Umbilical cord (tissue), 2 donors: ENCODE results near the gene SEC61A1. TPM values are rescaled to one million over a fixed set of nuclear protein-coding genes. Genes with fewer than 3 reads are reported as not detected.

Source experiments
- DNase-seq: peaks from one replicate; pipeline ENCODE4 v3.0.0-alpha.2; 2015; ENCODE audit warnings: low spot score
- total RNA-seq: library from RNA; depleted of rRNA; stranded (reverse); fragments of >200 nt; gene quantifications from one replicate; pipeline ENCODE4 v1.2.3, GENCODE V29; 2014; ENCODE audit warnings: low replicate concordance; ENCODE audit not compliant: insufficient read depth

Gene SEC61A1
- total RNA-seq = 147 TPM

DNA sequence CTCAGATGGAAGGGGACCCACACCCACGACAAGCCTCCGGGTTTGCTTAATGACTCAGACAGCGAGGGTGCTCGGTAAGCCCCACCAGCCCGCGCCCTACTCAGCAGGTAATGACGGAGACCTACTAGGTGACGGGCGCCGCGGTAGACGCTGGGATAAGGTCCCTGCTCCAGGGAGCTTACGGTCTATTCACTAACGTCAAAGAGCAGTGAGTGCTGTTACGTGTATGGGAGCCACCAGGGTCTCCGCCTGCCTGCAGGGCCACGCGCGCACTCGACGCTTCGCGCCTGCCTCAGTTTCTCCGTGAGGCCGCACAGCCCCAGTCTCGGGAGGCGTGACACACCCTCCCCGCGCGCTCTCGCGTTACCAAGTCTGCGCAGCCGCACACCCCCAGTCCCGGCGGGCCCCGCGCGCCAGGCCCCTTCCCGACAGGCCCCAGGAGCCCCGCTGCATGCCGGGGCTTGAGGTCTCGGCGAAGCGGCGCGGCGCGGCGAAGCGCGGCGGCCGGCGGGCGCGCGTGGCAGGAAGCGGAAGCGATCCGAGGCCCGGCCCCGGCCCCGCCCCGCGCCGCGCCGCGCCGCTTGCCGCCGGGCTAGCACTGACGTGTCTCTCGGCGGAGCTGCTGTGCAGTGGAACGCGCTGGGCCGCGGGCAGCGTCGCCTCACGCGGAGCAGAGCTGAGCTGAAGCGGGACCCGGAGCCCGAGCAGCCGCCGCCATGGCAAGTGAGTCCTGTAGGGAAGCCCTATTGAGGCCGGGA, at the start of gene SEC61A1:
TSS of gene SEC61A1 (plus strand) at position 601 of the 758 bp plus-strand sequence. CDS start at position 717, 116 bp downstream.
- peak; percentile 97 for DNase-seq

DNA sequence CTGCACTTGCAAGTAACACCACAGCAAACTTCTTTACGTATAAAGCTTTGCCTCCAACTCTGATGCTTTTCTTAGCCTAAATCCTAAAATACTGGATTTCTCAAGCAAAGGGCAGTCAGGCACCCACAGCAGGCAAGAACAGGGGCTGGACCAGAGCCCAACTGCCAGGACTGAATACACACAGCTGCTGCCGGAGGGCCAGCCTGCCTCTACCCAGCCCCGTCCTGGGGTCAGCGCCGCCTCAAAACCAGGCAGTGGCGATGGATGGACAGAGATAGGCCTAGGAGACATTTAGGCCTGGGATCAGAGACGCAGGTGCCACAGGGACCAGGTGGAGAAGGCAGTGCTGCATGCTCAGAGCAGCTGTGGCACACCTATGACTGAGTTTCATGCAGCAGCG, 47.6 kb upstream of the SEC61A1 start:
- DNase-seq = no peak

DNA sequence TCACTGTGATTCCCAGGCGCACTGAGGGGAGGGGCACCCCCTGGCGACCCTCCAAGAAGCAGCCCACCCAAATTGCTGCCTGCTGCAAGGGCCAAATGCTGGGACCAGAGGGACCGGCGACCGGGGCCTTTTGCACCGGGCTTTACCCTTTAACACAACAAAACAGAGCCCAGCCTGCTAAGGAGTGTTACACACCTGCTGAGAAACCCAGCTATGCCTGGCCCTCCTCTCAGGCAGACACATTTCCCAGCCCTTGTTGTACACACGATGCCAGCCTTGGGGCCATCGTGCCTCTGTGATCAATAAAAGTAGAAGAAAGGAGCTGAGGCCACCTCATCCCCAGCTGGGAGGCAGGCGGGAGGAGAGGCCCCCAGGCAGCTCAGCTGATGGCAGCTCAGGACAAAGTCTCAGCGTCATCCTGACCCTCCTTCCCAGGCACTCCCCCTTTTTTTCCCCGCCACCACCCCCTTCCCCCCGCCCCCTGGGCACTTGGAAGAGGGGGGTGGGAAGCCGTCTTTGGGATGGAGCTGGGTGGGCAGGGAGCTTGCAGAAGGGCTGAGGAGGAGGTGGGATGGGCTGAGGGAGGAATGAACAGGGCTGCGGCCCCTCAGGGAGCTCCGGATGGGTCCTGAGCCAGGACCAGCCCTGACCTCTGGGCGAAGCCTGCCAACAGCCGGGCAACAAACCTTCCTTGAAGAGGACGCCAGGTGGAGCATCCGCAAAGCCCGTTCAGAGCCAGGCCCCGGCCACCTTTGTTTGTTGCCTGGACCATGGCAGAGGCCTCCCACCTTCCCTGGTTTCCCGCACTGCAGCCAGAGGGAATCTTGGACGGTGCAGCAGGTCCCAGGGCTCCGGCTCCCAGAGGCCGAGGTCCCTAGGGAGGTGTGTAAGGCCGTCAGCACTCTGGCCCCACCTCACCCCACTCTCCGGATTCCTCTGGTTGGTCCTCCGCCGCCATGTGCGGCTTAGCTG, 45.9 kb upstream of the SEC61A1 start:
- DNase-seq = no peak

DNA sequence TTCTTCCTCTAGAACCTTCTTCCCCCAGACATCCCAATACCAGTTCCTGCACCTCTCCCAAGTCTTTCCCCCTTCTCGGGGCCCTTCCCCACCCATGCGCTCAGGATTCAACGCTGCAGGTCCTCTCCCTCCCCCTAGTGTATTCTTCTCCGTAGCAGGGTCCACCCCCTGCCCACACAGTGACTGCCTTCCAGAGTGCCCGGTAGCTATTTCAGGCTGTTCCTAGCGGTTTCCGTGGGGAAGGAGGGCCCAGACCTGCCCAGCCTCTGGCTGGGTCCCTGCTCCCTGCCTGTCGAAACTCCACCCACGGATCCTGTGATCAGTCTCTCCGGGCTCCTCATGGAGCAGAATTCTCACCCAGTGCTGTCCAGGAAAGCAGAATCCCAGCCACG, 45.2 kb upstream of the SEC61A1 start:
- no peak for DNase-seq

DNA sequence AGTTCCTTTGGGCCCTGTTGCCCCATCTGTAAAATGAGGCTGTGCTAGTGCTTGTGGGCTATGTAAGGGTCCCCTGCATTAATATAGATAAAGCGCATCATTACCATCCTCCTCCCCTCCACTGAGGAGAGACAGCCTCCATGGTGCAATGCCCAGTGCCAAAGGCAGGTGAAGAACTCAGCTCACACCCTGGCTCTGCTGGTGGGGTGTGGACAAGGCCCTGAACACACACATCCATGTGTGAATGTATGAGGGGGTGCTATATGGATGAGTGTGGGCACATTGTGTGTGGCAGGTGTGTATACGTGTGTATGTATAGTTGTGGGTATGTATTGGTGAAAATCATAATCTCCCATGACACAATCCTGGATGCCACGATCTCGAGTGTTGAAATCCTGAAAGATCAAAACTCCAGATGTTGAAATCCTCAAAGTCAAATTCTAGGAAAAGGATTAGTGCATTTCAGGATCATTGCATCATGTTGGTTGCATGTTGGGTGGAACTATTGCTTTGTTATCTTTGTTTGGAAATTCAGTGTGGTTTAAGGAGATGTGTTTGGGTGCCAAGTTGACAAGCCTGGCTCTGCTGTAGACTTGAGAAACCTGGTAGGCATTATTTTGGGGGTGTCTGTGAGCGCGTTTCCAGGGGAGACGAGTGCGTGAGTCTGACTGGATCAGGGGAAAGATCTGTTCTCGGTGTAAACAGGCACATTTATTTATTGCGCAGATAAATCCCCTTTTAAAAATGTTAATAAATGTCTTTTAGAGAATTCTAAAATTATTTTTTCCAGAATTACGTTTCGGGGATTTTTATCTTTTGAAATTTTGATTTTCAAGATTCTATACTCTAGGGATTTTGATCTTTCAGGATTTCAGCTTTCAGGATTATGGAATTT, 42.0 kb upstream of the SEC61A1 start:
- peak; percentile 89 for DNase-seq

DNA sequence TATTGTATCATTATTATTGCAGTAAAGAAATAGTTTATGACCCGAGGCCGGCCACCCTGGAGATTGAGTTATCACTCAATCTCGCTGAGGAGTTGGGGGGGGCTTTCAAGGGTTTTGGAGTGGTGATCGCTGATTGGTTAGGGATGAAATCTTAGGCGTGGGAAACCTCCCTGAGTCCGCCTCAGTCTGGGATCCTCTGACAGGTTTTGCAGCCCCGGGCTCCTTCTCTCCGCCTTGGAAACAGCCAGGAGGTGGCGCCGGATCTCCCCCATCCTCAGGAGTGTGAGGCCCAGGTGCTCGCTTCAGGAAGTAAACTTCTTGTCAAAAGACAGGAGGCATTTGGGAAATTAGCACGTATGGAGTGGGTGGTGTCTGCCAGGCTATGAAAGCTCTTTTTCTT, 41.1 kb upstream of the SEC61A1 start:
- DNase-seq = peak; percentile 70

DNA sequence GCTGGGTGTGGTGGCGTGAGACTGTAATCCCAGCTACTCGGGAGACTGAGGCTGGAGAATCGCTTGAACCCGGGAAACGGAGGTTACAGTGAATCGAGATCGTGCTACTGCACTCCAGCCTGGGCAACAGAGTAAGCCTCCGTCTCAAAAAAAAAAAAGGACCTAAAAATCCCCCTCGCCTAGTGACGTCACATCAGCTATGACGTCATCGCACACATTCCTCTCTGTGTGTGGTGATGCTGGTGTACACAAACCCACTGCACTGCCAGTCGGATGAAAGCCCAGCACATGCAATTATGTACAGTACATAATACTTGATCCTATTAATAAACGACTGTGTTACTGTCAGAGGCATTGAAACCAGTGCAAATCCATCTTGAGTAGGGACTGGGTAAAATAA, 40.2 kb upstream of the SEC61A1 start:
- DNase-seq = no peak

DNA sequence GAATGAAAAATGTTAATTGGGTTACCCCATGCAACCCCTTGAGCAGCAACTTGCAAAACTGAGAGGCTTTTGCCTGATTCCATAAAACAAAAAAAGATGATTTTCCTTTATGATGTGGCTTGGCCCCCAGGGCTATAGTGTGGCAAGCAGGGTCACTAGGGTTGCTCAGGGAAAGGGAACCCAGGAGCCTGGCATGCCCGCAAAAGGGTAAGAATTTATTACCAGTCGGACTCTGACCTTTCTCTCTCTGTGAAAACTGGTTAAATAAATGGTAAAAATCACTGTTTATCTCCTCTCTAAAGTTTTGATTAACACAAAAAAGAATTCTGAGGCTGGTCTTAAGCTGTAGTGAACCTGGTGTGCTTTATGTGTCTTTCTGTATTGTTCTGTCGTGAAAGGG, 37.7 kb upstream of the SEC61A1 start:
- no peak for DNase-seq

DNA sequence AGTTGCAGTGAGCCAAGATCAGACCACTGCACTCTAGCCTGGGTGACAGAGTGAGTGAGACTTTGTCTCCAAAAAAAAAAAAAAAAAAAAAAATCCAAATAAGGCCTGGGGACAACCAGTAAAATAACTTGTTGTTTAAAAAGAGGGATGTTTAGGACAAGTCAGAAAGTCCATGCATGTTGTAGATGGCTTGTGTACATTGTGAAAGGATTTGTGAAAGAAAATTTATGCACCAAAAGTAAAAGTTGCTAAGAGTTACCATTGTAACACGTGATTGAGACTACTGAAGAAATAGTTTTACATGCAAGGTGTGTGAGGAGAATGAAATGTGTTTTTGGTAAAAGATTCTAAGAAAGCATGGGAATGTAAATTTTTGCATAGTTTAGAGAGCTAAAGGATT, 35.7 kb upstream of the SEC61A1 start:
- DNase-seq = no peak

DNA sequence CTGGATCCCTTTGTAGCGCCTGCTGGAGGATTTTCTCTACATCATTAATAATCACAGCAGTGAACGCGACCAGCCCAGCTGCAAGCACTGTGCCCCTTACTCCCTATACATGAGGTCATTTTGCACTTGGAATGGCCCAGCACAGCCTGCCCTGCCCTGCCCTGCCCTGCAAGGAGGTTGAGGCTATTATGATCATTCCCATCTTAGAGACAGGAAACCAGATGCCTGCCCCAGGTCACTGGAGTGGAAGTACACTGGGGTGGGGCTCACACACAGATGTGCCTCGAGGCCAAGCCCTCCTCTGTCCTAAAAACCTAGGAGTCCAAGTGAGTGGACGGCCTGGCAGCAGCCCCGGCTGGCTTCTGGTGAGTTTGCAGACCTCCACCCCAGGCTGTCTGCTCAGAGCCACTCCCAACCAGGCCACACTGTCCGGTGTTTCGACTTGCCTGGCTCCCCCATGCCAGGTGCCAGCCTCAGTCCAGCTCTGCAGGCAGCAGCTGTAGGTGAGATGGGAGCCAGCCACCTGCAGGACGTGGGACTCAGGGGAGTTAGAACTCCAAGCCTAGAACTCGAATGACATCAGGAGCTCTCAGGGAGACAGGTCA, 30.4 kb upstream of the SEC61A1 start:
- no peak for DNase-seq

DNA sequence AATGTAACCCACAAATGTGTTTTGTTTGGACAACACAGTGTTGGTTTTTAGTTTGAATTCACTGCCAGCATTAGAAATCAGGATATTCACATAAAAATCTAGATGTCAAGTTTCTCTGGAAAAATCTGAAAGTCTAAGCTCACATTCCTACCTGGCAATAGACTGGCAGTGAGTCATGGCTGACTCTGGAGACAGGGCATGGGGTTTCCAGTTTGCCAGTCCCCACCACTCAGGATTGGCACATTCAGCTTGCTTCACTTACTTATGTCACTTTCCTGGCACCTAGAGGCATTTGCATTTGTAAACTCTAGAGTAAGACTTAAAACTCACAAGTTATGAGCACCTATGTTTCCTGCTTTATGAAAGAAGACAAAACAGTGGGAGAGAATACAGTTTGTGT, 19.1 kb upstream of the SEC61A1 start:
- DNase-seq = no peak

DNA sequence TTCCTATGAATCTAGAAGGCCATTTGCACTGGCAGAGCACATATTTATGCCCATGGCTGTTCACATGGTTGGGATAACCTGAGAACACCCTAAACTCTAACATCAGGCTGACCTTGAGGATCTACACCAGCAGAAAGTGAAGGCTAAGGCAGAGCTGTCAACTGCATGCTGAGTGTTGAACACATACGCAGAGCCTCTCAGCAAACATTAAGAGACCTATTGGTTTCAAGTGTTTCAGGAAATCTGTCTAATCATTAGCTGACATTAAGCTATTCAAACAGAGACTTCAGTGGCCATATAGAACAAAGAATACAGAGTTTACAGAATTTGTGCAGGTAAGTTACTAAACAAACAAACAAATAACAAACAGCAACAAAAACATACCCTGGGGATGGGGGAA, 16.1 kb upstream of the SEC61A1 start:
- no peak for DNase-seq

DNA sequence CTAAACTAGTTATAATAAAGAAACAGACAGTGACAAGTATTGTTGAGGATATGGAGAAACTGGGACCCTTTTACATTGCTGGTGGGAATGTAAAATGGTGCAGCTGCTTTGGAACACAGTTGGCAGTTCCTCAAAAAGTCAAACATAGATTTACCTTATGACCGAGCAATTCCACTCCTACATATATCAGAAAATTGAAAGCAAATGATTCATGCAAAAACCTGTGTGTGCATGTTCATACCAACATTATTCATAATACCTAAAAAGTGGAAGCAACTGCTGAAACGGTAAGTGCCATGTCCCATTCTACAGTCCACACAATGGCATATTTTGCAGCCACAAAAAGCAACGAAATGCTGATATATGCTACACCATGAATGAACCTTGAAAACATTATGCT, 12.2 kb upstream of the SEC61A1 start:
- no peak for DNase-seq

DNA sequence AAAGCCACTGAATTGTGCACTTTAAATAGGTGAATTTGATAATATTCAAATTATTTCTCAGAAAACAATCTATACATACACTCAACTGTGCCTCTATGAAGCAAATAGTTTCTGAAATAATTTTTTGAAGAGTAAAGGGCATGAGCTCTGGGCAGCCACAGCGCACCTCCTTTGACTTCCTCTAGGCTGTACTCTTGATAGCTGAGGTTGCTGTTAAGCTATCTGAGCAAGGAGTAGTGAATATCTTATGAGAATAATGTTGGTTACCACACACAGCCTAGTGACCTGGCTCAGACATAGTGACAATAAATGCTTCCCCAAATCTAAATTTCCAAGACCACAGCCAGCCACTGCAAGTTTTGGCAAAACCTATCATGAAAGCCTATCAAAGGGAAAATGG, 11.6 kb upstream of the SEC61A1 start:
- DNase-seq = no peak

DNA sequence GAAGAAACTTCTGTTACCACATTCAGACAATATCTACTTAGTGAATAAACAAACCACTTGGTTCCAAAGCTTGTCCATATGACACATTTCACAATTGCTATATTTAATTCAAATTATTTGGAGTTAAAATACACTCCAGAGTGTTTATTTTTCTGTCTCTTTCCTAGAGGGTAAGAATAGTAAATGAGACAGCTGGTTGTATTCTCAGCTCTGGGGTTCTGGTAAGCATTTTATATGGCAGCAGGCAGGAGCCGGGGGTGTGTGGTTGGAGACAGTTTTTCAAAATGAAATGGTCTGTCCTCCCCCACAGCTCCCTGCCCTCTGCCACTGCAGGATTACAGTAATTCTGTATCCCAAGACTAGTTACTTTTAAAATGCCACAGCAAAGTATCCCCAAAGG, 10.9 kb upstream of the SEC61A1 start:
- DNase-seq = no peak

DNA sequence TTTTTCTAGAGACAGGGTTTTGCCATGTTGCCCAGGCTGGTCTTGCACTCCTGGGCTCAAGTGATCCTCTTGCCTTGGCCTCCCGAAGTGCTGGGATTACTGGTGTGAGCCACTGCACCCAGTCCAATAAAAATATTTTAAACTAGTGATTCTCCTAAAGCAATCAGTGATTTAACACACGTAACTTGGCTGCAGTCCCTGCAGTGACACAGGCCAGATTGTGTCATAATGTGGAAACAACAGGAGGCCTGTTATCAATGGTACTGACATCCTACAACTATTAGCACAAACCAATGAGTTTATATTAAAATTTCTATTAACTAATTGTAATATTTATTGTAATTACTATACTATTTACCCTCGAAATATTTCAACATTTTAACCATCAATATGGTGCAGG, 1.6 kb upstream of the SEC61A1 start:
- DNase-seq = no peak

DNA sequence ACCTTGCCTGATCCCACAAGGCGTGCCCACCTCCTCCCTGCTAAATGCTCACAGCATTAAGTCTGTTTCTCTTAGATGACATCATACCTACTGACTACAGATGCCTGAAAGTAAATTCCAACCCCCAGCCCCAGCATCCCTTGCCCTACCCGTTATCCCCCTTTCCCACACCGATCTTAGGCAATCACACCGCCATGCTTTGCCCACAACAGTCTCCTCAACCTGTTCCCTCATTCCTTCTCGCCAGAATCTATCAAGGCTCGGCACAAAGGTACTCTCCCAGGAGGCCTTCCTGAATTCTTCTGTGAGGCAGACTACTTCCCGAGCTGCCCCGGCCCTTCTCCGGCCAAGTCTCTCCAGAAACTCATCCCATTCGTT, 789 bp upstream of the SEC61A1 start:
- DNase-seq = peak; percentile 44

DNA sequence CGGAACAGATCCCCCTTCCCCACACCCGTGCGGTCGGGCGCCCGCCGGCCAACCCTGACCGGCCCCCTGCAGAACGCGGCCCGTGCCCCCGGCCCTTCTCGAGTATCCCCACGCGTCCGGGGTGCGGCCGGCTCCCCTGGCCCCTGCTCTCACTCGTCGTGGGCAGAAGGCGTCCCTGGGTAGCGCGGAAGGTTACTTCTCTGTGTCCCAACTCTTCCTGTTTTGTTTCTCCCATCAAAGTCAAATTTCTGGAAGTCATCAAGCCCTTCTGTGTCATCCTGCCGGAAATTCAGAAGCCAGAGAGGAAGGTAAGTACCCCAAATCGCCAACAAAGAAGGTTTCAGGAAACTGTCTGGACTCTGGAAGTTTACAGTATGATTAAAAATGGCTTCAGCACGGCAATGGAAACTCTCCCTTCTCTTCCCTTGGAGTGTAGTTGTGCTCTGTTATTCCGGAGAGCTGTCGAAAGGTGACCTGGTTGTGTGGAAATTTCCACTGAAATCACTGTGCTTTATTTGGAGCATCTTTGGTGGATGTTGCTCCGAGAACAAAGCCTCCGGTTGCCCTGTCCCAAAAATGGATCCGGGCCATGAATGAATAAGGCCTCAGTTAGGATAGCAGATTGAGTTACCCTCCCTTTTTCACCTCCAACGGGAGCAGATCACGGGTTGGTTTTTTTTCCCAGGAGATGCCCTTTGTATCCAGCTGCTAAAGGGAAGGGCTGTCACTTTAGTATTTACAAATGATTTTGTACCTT, 536 bp downstream of the SEC61A1 start:
- DNase-seq = peak; percentile 28

DNA sequence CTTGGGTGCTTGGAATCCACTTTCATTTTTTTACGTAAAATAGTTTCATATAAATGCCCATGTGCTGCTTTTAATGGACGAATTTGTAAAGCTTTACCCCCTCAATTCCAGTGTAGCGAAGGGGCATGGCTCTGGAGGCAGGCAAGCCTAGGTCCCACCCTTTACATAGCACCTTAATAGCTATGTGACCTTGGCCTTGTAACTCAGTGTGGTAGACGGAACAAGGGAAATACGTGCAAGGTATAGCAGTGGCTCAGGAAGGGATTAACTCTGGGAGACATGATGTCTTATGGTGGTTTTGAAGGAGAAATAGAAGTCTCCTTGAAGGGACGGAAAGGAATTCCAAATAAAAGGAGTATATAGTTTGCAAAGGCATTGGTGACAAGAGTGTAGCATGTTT, 1.4 kb downstream of the SEC61A1 start:
- no peak for DNase-seq

DNA sequence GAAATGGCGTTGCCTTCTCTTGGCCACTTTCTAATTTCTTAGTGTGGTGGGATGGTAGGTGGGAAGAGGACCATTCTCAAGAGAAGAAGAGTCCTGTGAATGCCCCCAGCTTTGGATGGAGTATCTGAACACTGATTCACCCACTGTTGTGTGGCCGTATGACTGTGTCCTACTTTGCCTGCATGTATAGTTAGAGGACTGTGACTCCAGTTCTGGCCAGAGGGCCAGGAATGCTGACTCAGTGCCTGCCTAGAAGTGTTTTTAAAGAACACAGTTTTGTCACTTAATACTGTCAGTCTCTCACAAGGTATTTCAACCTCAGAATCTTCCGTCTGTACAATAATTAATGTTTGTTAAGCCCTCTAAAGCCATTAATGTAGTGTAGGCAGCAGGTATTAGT, 2.1 kb downstream of the SEC61A1 start:
- no peak for DNase-seq

DNA sequence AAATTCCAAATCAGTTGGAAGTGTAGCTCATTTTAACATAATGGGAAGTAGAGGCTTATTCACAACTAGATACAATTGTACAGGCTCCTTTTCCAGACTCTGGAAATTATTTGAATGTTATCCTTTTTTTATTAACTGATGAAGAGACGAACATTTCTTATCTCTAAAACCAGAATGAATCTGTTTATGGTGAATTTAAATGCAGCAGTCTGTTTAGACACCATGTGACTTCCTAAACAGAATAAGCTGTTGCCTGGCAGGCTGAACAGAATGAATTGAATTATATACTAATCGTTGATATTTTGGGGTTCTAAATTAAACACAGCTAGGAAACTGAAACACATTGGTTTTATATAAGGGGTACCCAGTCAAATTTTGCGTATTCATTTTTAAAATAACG, 4.0 kb downstream of the SEC61A1 start:
- no peak for DNase-seq
